Colonic mucosa (tissue), 4 donors: ENCODE measurements around the gene GBX2. TPM values are rescaled to one million over a fixed set of nuclear protein-coding genes. Genes with fewer than 3 reads are reported as not detected.
A peak's percentile ranks its signal among the peaks of the same experiment; 100 is the strongest.

Experiments used
- DNase-seq: peaks from one replicate; pipeline ENCODE4 v3.0.0-alpha.2; 2020
- H3K27ac ChIP-seq: fragments of 200-600 bp; one replicate; pipeline ENCODE4 v1.8.0; 2021
- H3K27me3 ChIP-seq: fragments of 200-600 bp; one replicate; pipeline ENCODE4 v1.8.0; 2021
- H3K36me3 ChIP-seq: fragments of 200-600 bp; one replicate; pipeline ENCODE4 v1.8.0; 2021
- H3K4me1 ChIP-seq: fragments of 200-600 bp; one replicate; pipeline ENCODE4 v1.8.0; 2021; ENCODE audit warnings: mild to moderate bottlenecking
- H3K4me3 ChIP-seq: fragments of 200-600 bp; one replicate; pipeline ENCODE4 v1.8.0; 2021
- H3K9ac ChIP-seq, 2 donors: one replicate each; pipeline ENCODE4 v1.7.0; 2013; ENCODE audit warnings: control low read depth in 2 of 2, low read depth in 2 of 2, low read length in 2 of 2
- H3K9me3 ChIP-seq: fragments of 200-600 bp; one replicate; pipeline ENCODE4 v1.8.0; 2021
- intact Hi-C: fragments of 100-400 bp; cut with DNase I; formaldehyde crosslinking; loops from one replicate; pipeline ENCODE4 v1.14.1; 2022
- total RNA-seq, 2 donors: library from RNA; stranded (reverse); fragmentation: NEBNext Ultra II Directional in 1 of 2; extraction: Animal tissue kit (Norgen Biotek cat#: 25700) in 1 of 2; gene quantifications; one replicate each; pipeline ENCODE4 v1.2.1, GENCODE V29; 2021
- TF ChIP-seq, protein P1 (sequence below): fragments of 200-600 bp; IDR thresholded peaks from one replicate; pipeline ENCODE4 v1.8.0; 2022; ENCODE audit warnings: antibody characterized with exemption, mild to moderate bottlenecking
- donor health status: healthy.
- donor health status: DM: no; HTN: no; CAD: no.
- donor health status: DM: no; HTN: no; CAD: no.

GBX2 gene
- total RNA-seq, 2 donors from 2014 or later: not detected

DNA sequence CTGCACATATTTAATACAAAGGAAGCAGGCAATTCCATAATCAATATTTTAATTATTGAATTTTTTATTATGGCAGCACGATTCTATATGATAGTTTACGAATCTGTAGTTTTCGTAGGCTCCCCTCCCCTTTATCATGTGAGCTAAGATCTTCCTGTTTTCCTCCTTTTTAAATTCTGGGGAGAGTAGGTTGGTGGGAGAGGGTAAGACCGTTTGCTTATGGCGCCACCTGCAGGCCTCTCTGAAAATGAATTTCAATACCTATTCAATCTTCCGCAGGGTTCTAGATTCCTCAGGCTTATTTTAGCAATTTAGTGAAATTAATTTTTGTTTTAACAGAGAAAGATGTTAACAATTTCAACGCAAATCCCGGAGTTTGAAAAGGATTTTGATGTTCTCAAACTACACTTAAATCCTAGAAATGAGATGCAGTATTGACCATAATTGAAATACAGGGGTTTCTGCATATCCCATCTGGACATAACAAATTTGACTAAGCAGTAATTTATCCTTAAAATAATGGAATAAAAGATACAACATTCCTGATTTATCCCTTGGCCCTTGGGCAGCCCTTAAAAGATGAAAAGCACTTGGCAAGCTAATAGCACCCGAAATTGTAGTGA lies 12.8 kb upstream of the GBX2 start:
- Histone ChIP-seq H3K27ac (no peak overlapping the region), H3K9ac (no peak overlapping the region), H3K36me3 (no peaks in the 10 kb centered on the region), H3K4me1 (peaks cover 3% of the 10 kb centered on the region), H3K9me3 (no peaks in the 10 kb centered on the region), H3K4me3 (no peak overlapping the region), H3K27me3 (peaks cover 43% of the 10 kb centered on the region)
- peak; percentile 69 for DNase-seq
- intact Hi-C loops: loop anchor here (5.0 kb wide), 1 partner anchor 404 kb away; no protein-coding TSS in a partner anchor
- TF ChIP-seq, protein P1, sequence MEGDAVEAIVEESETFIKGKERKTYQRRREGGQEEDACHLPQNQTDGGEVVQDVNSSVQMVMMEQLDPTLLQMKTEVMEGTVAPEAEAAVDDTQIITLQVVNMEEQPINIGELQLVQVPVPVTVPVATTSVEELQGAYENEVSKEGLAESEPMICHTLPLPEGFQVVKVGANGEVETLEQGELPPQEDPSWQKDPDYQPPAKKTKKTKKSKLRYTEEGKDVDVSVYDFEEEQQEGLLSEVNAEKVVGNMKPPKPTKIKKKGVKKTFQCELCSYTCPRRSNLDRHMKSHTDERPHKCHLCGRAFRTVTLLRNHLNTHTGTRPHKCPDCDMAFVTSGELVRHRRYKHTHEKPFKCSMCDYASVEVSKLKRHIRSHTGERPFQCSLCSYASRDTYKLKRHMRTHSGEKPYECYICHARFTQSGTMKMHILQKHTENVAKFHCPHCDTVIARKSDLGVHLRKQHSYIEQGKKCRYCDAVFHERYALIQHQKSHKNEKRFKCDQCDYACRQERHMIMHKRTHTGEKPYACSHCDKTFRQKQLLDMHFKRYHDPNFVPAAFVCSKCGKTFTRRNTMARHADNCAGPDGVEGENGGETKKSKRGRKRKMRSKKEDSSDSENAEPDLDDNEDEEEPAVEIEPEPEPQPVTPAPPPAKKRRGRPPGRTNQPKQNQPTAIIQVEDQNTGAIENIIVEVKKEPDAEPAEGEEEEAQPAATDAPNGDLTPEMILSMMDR: peak; percentile 69

DNA sequence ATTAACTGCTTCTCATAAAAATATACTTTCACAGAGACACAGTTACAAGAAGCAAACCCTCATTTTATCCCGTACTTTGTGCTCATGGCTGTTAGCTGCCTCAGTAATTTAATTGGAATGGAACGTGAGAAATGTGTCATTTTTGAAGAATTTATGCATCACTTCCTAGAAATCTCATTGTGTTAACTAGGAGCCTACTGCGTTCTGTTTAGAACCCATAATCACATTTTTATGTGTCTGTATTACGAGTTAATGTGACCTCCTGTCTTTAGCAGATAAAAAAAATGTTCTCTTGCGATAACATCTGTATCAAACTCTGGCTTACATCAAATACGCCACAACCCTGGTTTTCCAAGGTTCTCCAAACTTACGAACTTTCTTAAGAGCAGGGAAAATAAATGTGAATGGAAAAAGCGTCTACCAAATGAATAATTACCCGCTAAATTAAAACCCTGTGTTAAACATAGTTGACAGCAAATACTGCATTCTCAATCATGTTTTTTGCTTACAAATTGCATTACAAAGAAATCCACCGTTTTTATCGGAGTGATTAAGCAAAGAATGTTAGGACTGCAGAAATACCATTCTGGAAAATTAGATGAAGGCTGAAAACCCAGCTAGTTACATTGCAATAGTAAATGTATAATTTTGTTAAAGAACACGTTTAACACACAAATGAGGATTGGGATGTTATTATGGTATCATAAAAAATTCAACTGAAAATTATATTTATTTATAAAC lies 12.1 kb upstream of the GBX2 start:
- peaks cover 3% of the 10 kb centered on the region for H3K4me1 ChIP-seq
- no peak overlapping the region for H3K4me3 ChIP-seq
- no peaks in the 10 kb centered on the region for H3K36me3 ChIP-seq
- TF ChIP-seq, protein P1: no peak
- intact Hi-C loops: loop anchor here (5.0 kb wide), 1 partner anchor 403 kb away; no protein-coding TSS in a partner anchor
- H3K9ac ChIP-seq: no peak overlapping the region
- H3K27ac ChIP-seq: no peak overlapping the region
- no peaks in the 10 kb centered on the region for H3K9me3 ChIP-seq
- H3K27me3 ChIP-seq: peaks cover 48% of the 10 kb centered on the region
- no peak for DNase-seq

DNA sequence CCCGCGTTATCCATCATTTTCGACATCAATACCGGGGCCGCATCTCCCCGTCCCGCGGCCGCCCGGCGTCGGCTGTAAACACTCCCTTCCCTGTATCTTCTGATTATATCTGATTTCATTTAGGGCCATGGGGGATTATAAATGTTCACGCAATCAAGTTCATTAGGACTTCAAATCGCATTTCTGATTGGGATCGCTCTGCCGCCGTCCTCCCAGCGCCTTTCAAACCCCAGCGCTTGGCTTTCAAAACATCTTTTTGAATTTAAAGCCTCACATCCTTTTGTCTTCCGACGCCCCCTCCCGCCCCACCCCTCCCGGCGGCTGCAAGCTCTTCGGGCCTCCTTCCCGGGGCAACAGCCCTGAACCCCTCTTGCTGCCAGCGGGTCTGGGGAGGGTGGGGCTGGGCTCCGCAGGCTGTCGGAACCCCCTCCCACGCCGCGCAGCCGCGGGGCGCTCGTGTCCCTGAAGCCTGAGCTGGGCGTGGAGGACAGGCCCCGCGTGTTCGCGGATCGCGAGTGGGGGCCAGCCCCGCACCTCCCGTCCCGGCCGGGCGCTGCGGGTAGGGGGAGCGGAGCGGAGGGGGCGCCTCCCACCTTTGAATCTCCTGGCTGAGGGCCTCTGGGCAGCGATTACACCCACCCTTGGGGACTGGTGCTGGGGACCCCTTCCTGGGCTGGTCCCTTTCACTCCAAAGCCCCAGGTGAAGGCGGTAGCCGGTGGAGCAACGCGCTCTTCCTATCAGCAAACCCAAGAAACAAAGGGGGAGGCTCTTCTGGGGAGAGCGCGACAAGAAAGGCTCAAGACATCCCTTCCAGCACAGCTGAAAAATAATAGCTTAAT lies 11.3 kb upstream of the GBX2 start:
- DNase-seq: no peak
- intact Hi-C loops: loop anchor here (5.0 kb wide), 2 partner anchors 402 to 412 kb away; no protein-coding TSS in a partner anchor
- H3K4me3 ChIP-seq: no peak overlapping the region

DNA sequence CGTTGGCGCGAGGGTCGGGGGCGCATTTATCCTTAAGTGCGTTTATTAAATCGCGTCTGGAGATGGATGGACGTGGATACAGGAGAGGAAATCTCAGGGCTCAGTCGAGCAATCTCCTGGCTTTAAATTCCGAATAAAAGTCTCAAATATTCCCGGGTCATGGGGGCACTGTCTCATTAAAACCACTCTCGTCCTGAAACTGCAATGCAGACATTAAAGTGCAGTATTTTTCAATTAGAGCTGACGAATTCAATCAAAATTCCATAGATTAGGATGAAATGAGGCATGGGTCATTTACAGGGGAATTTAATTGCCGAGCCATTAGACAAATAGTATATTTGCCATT lies 10.7 kb upstream of the GBX2 start:
- Histone ChIP-seq H3K27me3 (peaks cover 56% of the 10 kb centered on the region), H3K9me3 (no peaks in the 10 kb centered on the region), H3K27ac (no peak overlapping the region), H3K36me3 (no peaks in the 10 kb centered on the region), H3K9ac (no peak overlapping the region), H3K4me1 (peaks cover 3% of the 10 kb centered on the region), H3K4me3 (no peak overlapping the region)
- TF ChIP-seq, protein P1: no peak
- DNase-seq: no peak
- intact Hi-C loops: loop anchor here (5.0 kb wide), 1 partner anchor 412 kb away; no protein-coding TSS in a partner anchor

More for the DNA sequence above, 11.3 kb upstream of the GBX2 start:
- H3K36me3 ChIP-seq: no peaks in the 10 kb centered on the region
- peaks cover 50% of the 10 kb centered on the region for H3K27me3 ChIP-seq
- no peaks in the 10 kb centered on the region for H3K9me3 ChIP-seq
- TF ChIP-seq, protein P1: no peak
- H3K27ac ChIP-seq: no peak overlapping the region
- no peak overlapping the region for H3K9ac ChIP-seq
- peaks cover 3% of the 10 kb centered on the region for H3K4me1 ChIP-seq
